Hematopoietic multipotent progenitor cell (in vitro differentiated cells): ENCODE data around the gene GDF11. TPM values are rescaled to one million over a fixed set of nuclear protein-coding genes. Genes with fewer than 3 reads are reported as not detected.

ENCODE experiments used
- DNase-seq, 3 donors: peaks; one replicate each; pipeline ENCODE4 v3.0.0-alpha.2; 2011 to 2015; ENCODE audit warnings: low read depth in 2 of 3, low spot score in 2 of 3
- small RNA-seq: library from RNA; depleted of rRNA; stranded (forward); fragments of <200 nt; gene quantifications from one replicate; pipeline ENCODE3, GENCODE V24; 2012
- total RNA-seq: library from RNA; depleted of rRNA; stranded (reverse); fragments of >200 nt; gene quantifications from one replicate; pipeline ENCODE4 v1.2.3, GENCODE V29; 2012

The GDF11 gene
- total RNA-seq, 1 donor, result 17.5 TPM

- DNase-seq, result no peak
Measured at GRCh38 chr12:55771736-55772135, 28.8 kb downstream of the GDF11 start.

DNA sequence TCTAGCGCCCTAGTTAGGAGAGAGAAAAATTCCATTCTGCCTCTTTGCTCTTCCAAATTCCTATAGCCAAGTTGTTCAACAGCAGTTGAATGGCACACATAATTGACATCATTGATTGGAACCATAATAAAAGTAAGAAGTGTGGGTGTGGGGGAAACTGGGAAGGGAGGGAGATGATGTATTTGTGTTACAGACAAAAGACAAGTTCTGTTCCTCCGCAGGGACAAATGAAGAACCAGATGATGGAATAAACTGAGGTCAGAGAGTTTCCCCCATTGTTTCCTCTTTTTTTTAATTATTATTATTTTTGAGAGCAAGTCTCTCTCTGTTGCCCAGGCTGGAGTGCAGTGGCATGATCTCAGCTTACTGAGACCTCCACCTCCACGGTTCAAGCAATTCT lies 34.9 kb downstream of the GDF11 start:
- no peak for DNase-seq

GRCh38 chr12:55780685-55781084 lies 37.8 kb downstream of the GDF11 start:
- DNase-seq, result peak in 2 of 3 donors; percentile 31 to 48

GRCh38 chr12:55788546-55788945 lies 45.6 kb downstream of the GDF11 start:
- DNase-seq, result no peak

- no peak for DNase-seq
Measured at GRCh38 chr12:55789171-55789570, 46.2 kb downstream of the GDF11 start.

DNA sequence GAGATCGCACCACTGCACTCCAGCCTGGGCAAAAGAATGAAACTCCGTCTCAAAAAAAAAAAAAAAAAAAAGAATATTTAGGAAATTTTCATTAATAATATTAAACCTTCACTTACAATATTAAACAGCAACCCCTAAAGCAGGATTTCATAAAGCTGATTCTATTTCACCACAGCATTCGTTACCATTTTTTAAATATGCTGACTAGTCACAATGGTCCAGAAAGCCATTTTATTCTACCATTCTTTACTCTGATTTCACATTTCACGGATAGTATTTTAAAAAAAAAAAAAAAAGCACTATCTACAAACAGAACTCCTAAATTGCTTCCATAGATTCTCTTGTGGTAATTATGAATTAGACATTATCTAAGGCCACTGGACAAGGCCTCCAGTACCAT lies 47.0 kb downstream of the GDF11 start:
- DNase-seq, result no peak

- DNase-seq, result no peak
Measured at GRCh38 chr12:55795950-55796349, 53.0 kb downstream of the GDF11 start.

- peak in 2 of 3 donors; percentile 46 to 70 for DNase-seq
Measured at GRCh38 chr12:55797068-55797467, 54.1 kb downstream of the GDF11 start.

- no peak for DNase-seq
Measured at GRCh38 chr12:55797550-55797949, 54.6 kb downstream of the GDF11 start.

Small RNA genes lying within 50 kb of the gene (small RNA-seq; reads per million reads assigned to genes)
- gene AC009779.1 (not detected), gene RF00017 (not detected)

Other genes with a start within 250 kb of the GDF11 start
- not detected for gene OR6C4, start 193.5 kb upstream of the GDF11 start, total RNA-seq
- gene OR2AP1, start 170.7 kb upstream of the GDF11 start, total RNA-seq, result not detected
- gene OR10P1, start 106.2 kb upstream of the GDF11 start, total RNA-seq, result not detected
- gene ITGA7, start 35.2 kb upstream of the GDF11 start, total RNA-seq, result 1.1 TPM
- 47.1 TPM for gene BLOC1S1, start 27.1 kb upstream of the GDF11 start, total RNA-seq
- 1.9 TPM for gene RDH5, start 22.7 kb upstream of the GDF11 start, total RNA-seq
- 251 TPM for gene CD63, start 14.1 kb upstream of the GDF11 start, total RNA-seq
- 23.2 TPM for gene SARNP, start 74.6 kb downstream of the GDF11 start, total RNA-seq
- 14.8 TPM for gene ORMDL2, start 74.9 kb downstream of the GDF11 start, total RNA-seq
- gene DNAJC14, start 86.5 kb downstream of the GDF11 start, total RNA-seq, result 54.9 TPM
- gene MMP19, start 99.8 kb downstream of the GDF11 start, total RNA-seq, result 0.27 TPM
- 18.0 TPM for gene PYM1, start 184.8 kb downstream of the GDF11 start, total RNA-seq
- 53.6 TPM for gene DGKA, start 188.0 kb downstream of the GDF11 start, total RNA-seq
- 1.3 TPM for gene PMEL, start 222.9 kb downstream of the GDF11 start, total RNA-seq
- 27.2 TPM for gene CDK2, start 223.7 kb downstream of the GDF11 start, total RNA-seq
- gene RAB5B, start 231.0 kb downstream of the GDF11 start, total RNA-seq, result 39.9 TPM